ENCODE measurements around the gene HAVCR2. TPM values are rescaled to one million over a fixed set of nuclear protein-coding genes. Genes with fewer than 3 reads are reported as not detected.
A peak's percentile ranks its signal among the peaks of the same experiment; 100 is the strongest.

HAVCR2 gene
- 0.33 TPM for polyA plus RNA-seq (2013, experiment 1 of 2)
- 0.19 TPM for polyA plus RNA-seq (2013, experiment 2 of 2)

DNA sequence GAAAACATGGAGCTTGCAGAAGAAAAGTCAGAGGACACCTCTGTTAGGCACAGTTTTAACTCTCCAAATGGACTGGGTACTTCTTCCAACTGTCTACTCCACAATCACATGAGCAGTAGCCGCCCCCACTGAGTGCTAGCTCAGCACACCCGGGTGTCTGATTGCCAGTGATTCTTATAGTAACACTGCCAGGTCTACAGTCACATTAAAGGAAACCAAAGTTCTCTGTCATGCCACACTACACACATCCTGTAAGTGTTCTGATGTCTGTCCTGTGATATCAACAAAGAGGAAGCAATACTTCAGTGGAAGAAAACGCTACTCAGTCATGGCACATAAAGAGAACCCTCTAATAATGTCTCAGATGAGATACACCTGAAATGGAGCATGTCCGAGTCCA, at the start of gene HAVCR2:
TSS of gene HAVCR2 (minus strand) at position 69 of the 400 bp plus-strand sequence. CDS start at position 8, 61 bp downstream.
- Histone ChIP-seq H3K4me2 (ENCODE audit: insufficient read depth, low read length, poor library complexity, severe bottlenecking) (no peak within 1 kb of the TSS), H3K4me1 (ENCODE audit: control insufficient read depth in 2 of 2, insufficient read depth in 1 of 2, low read depth in 1 of 2, low read length in 2 of 2) (peaks cover 0 to 4% of the 10 kb centered on the region in 2 donors), H3K18ac (ENCODE audit: low read length) (peak within 1 kb of the TSS; percentile 31), H3K4me3 (ENCODE audit: low read length in 2 of 2) (no peak within 1 kb of the TSS), H3K27me3 (ENCODE audit: control insufficient read depth in 3 of 3, insufficient read depth in 3 of 3, low read depth in 1 of 3, low read length in 3 of 3) (no peaks in the 10 kb centered on the region), H2BK12ac (ENCODE audit: low read length) (no peak within 1 kb of the TSS), H3K14ac (ENCODE audit: low read length) (peak within 1 kb of the TSS; percentile 38), H3K23ac (ENCODE audit: low read depth, low read length, poor library complexity) (no peak within 1 kb of the TSS), H2AK5ac (ENCODE audit: low read depth, low read length) (no peak within 1 kb of the TSS), H2AFZ (ENCODE audit: low read length) (no peak within 1 kb of the TSS), H3K4ac (ENCODE audit: low read length) (no peak within 1 kb of the TSS), H2BK5ac (ENCODE audit: low read length) (no peak within 1 kb of the TSS), H2BK120ac (ENCODE audit: low read depth, low read length) (no peak within 1 kb of the TSS), H3K79me1 (ENCODE audit: low read depth, low read length) (no peaks in the 10 kb centered on the region), H3K27ac (replicated peaks; ENCODE audit: low read length) (no peak within 1 kb of the TSS), H4K8ac (ENCODE audit: low read depth, low read length) (no peak within 1 kb of the TSS), H2BK15ac (ENCODE audit: low read length) (no peak within 1 kb of the TSS), H3K36me3 (replicated peaks in 1 of 2; ENCODE audit: control insufficient read depth in 2 of 2, insufficient read depth in 2 of 2, low read length in 2 of 2) (no peaks in the 10 kb centered on the region), H3K9ac (ENCODE audit: low read depth, low read length, poor library complexity) (no peak within 1 kb of the TSS), H3K9me3 (replicated peaks in 1 of 2; ENCODE audit: control insufficient read depth in 2 of 2, insufficient read depth in 1 of 2, low read depth in 1 of 2, low read length in 2 of 2) (no peaks in the 10 kb centered on the region), H4K91ac (ENCODE audit: low read depth, low read length, poor library complexity) (no peak within 1 kb of the TSS)
- no peak for DNase-seq (ENCODE audit: low spot score)
- no CpG with 5 or more reads among the region's 4 CpGs for WGBS, 2 donors (ENCODE audit: extremely low coverage in 2 of 2, insufficient read length in 2 of 2, insufficient replicate concordance in 1 of 2)

DNA sequence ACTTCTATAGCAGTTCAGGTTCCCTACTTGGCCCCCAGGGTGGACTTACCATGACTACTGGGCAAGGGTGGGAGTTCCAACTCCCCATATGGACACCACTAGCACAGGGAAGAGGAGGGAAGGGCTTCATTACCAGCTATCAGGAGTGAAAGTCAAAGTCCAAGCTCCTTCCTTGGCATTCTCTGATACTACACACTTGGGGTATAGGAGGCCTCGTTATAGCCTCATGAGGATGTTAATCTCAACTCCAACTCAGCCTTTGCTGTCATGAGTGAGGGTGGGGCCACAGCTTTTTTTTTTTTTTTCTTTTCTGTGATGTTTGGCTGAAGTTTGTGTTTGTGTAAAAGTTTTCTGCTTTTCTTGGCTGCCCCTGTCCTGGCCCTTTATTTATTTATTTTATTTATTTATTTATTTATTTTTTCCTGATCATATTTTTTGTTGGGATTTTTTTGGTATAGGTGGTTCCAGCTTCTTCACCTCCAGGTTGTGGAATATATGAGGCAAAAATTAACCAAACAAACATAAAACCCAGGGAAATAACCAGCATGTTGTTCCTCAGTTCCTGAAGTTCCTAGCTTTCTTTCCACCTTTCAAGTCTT, 48.5 kb upstream of the HAVCR2 start:
- no CpG with 5 or more reads among the region's 1 CpG for WGBS, 2 donors (ENCODE audit: extremely low coverage in 2 of 2, insufficient read length in 2 of 2, insufficient replicate concordance in 1 of 2)
- Histone ChIP-seq H3K27ac (replicated peaks; ENCODE audit: low read length) (no peak overlapping the region), H3K79me1 (ENCODE audit: low read depth, low read length) (no peaks in the 10 kb centered on the region), H3K27me3 (ENCODE audit: control insufficient read depth in 3 of 3, insufficient read depth in 3 of 3, low read depth in 1 of 3, low read length in 3 of 3) (peaks cover 0 to 15% (median 0%) of the 10 kb centered on the region in 3 experiments), H3K14ac (ENCODE audit: low read length) (no peak overlapping the region), H3K36me3 (replicated peaks in 1 of 2; ENCODE audit: control insufficient read depth in 2 of 2, insufficient read depth in 2 of 2, low read length in 2 of 2) (no peaks in the 10 kb centered on the region), H3K4ac (ENCODE audit: low read length) (no peak overlapping the region), H2AK5ac (ENCODE audit: low read depth, low read length) (no peak overlapping the region), H2BK15ac (ENCODE audit: low read length) (no peak overlapping the region), H3K9ac (ENCODE audit: low read depth, low read length, poor library complexity) (no peak overlapping the region), H3K4me3 (ENCODE audit: low read length in 2 of 2) (no peak overlapping the region), H2BK12ac (ENCODE audit: low read length) (no peak overlapping the region), H4K91ac (ENCODE audit: low read depth, low read length, poor library complexity) (no peak overlapping the region), H3K23ac (ENCODE audit: low read depth, low read length, poor library complexity) (no peak overlapping the region), H3K18ac (ENCODE audit: low read length) (no peak overlapping the region), H4K8ac (ENCODE audit: low read depth, low read length) (no peak overlapping the region), H3K4me1 (ENCODE audit: control insufficient read depth in 2 of 2, insufficient read depth in 1 of 2, low read depth in 1 of 2, low read length in 2 of 2) (no peaks in the 10 kb centered on the region), H3K9me3 (replicated peaks in 1 of 2; ENCODE audit: control insufficient read depth in 2 of 2, insufficient read depth in 1 of 2, low read depth in 1 of 2, low read length in 2 of 2) (no peaks in the 10 kb centered on the region), H3K4me2 (ENCODE audit: insufficient read depth, low read length, poor library complexity, severe bottlenecking) (no peak overlapping the region), H2BK120ac (ENCODE audit: low read depth, low read length) (no peak overlapping the region), H2BK5ac (ENCODE audit: low read length) (no peak overlapping the region), H2AFZ (ENCODE audit: low read length) (no peak overlapping the region)
- DNase-seq (ENCODE audit: low spot score), result no peak

DNA sequence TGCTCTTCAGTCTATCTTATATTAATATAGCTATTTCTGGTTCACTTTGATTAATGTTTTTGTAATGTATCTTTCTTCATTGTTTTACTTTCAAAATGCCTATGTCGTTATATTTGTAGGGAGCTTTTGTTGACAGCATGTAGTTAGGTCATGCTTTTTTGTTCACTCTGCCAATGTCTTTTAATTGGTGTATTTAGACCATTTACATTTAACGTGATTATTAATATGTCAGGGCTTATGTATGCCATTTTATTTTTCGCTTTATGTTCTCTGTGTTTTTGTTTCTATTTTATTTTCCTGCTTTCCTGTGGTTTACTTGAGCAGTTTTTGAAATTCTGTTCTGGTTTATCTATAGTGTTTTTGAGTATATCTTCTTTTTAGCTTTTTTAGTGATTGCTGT, 46.5 kb upstream of the HAVCR2 start:
- no peak overlapping the region for H4K91ac ChIP-seq (ENCODE audit: low read depth, low read length, poor library complexity)
- DNase-seq (ENCODE audit: low spot score), result no peak
- no peak overlapping the region for H3K4ac ChIP-seq (ENCODE audit: low read length)
- no peak overlapping the region for H2BK15ac ChIP-seq (ENCODE audit: low read length)
- no peak overlapping the region for H4K8ac ChIP-seq (ENCODE audit: low read depth, low read length)
- H3K14ac ChIP-seq (ENCODE audit: low read length), result no peak overlapping the region
- H2BK5ac ChIP-seq (ENCODE audit: low read length), result no peak overlapping the region
- H3K4me2 ChIP-seq (ENCODE audit: insufficient read depth, low read length, poor library complexity, severe bottlenecking), result no peak overlapping the region
- no peaks in the 10 kb centered on the region for H3K9me3 ChIP-seq (replicated peaks in 1 of 2; ENCODE audit: control insufficient read depth in 2 of 2, insufficient read depth in 1 of 2, low read depth in 1 of 2, low read length in 2 of 2)
- H3K79me1 ChIP-seq (ENCODE audit: low read depth, low read length), result no peaks in the 10 kb centered on the region
- no peak overlapping the region for H3K4me3 ChIP-seq (ENCODE audit: low read length in 2 of 2)
- H3K27me3 ChIP-seq (ENCODE audit: control insufficient read depth in 3 of 3, insufficient read depth in 3 of 3, low read depth in 1 of 3, low read length in 3 of 3), result peaks cover 0 to 15% (median 0%) of the 10 kb centered on the region in 3 experiments
- no peak overlapping the region for H2BK12ac ChIP-seq (ENCODE audit: low read length)
- no peak overlapping the region for H2BK120ac ChIP-seq (ENCODE audit: low read depth, low read length)
- no peak overlapping the region for H2AK5ac ChIP-seq (ENCODE audit: low read depth, low read length)
- H3K23ac ChIP-seq (ENCODE audit: low read depth, low read length, poor library complexity), result no peak overlapping the region
- H2AFZ ChIP-seq (ENCODE audit: low read length), result no peak overlapping the region
- no peaks in the 10 kb centered on the region for H3K4me1 ChIP-seq (ENCODE audit: control insufficient read depth in 2 of 2, insufficient read depth in 1 of 2, low read depth in 1 of 2, low read length in 2 of 2)
- H3K18ac ChIP-seq (ENCODE audit: low read length), result no peak overlapping the region
- no peak overlapping the region for H3K27ac ChIP-seq (replicated peaks; ENCODE audit: low read length)
- WGBS, 2 donors (ENCODE audit: extremely low coverage in 2 of 2, insufficient read length in 2 of 2, insufficient replicate concordance in 1 of 2), result no CpG with 5 or more reads among the region's 3 CpGs
- H3K9ac ChIP-seq (ENCODE audit: low read depth, low read length, poor library complexity), result no peak overlapping the region
- H3K36me3 ChIP-seq (replicated peaks in 1 of 2; ENCODE audit: control insufficient read depth in 2 of 2, insufficient read depth in 2 of 2, low read length in 2 of 2), result no peaks in the 10 kb centered on the region

DNA sequence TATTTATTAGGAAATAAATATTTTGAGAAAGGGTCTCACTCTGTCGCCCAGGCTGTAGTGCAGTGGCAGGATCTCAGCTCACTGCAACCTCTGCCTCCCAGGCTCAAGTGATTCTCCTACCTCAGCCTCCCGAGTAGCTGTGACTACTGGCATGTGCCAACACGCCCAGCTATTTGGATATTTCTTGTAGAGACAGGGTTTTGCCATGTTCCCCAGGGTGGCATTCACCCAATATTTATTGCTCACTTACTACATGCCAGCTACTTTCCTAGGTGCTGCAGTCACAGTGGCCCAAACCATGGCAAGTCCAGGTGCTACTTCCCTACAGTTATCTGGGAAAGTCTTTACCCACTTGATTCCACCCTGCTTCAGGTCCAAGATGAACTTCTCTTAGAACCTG, 42.2 kb upstream of the HAVCR2 start:
- Histone ChIP-seq H3K36me3 (replicated peaks in 1 of 2; ENCODE audit: control insufficient read depth in 2 of 2, insufficient read depth in 2 of 2, low read length in 2 of 2) (no peaks in the 10 kb centered on the region), H3K79me1 (ENCODE audit: low read depth, low read length) (no peaks in the 10 kb centered on the region), H3K4me3 (ENCODE audit: low read length in 2 of 2) (no peak overlapping the region), H3K9ac (ENCODE audit: low read depth, low read length, poor library complexity) (no peak overlapping the region), H3K4ac (ENCODE audit: low read length) (no peak overlapping the region), H2BK12ac (ENCODE audit: low read length) (no peak overlapping the region), H2AFZ (ENCODE audit: low read length) (no peak overlapping the region), H4K8ac (ENCODE audit: low read depth, low read length) (no peak overlapping the region), H3K27ac (replicated peaks; ENCODE audit: low read length) (no peak overlapping the region), H2AK5ac (ENCODE audit: low read depth, low read length) (no peak overlapping the region), H3K18ac (ENCODE audit: low read length) (peak overlapping the region; percentile 8), H3K4me2 (ENCODE audit: insufficient read depth, low read length, poor library complexity, severe bottlenecking) (no peak overlapping the region), H2BK15ac (ENCODE audit: low read length) (no peak overlapping the region), H4K91ac (ENCODE audit: low read depth, low read length, poor library complexity) (no peak overlapping the region), H2BK120ac (ENCODE audit: low read depth, low read length) (peak overlapping the region; percentile 76), H3K14ac (ENCODE audit: low read length) (no peak overlapping the region), H3K4me1 (ENCODE audit: control insufficient read depth in 2 of 2, insufficient read depth in 1 of 2, low read depth in 1 of 2, low read length in 2 of 2) (no peaks in the 10 kb centered on the region), H3K27me3 (ENCODE audit: control insufficient read depth in 3 of 3, insufficient read depth in 3 of 3, low read depth in 1 of 3, low read length in 3 of 3) (peaks cover 0 to 10% (median 0%) of the 10 kb centered on the region in 3 experiments), H2BK5ac (ENCODE audit: low read length) (no peak overlapping the region), H3K9me3 (replicated peaks in 1 of 2; ENCODE audit: control insufficient read depth in 2 of 2, insufficient read depth in 1 of 2, low read depth in 1 of 2, low read length in 2 of 2) (no peaks in the 10 kb centered on the region), H3K23ac (ENCODE audit: low read depth, low read length, poor library complexity) (no peak overlapping the region)
- WGBS, 2 donors (ENCODE audit: extremely low coverage in 2 of 2, insufficient read length in 2 of 2, insufficient replicate concordance in 1 of 2), result no CpG with 5 or more reads among the region's 3 CpGs
- no peak for DNase-seq (ENCODE audit: low spot score)

All from neuronal stem cell (in vitro differentiated cells).